A673 (cell line): ENCODE data around the gene POU2F3. TPM values are rescaled to one million over a fixed set of nuclear protein-coding genes. Genes with fewer than 3 reads are reported as not detected.

ENCODE experiments used
- BruUV-seq: library from RNA; stranded (reverse); fragments of 400-500 nt; replicated peaks from 2 replicates; lab custom pipeline; 2021; lab: Mats Ljungman, UMichigan
- CTCF ChIA-PET: fragments of 300-600 bp; sonication (Branson Sonifier 250); formaldehyde crosslinking; loops from one replicate; lab custom pipeline; 2022; ENCODE audit warnings: antibody characterized with exemption; lab: Charles Lee
- POLR2A ChIA-PET: fragments of 300-600 bp; sonication (Branson Sonifier 250); formaldehyde crosslinking; loops from one replicate; lab custom pipeline; 2022; ENCODE audit warnings: antibody characterized with exemption; ENCODE audit not compliant: low non-redundant PET; lab: Charles Lee
- DNase-seq: peaks from one replicate; pipeline ENCODE4 v3.0.0-alpha.2; 2015; ENCODE audit warnings: low spot score
- H3K27ac ChIP-seq: fragments of 200-600 bp; sonication (generic); 2 replicates; pipeline ENCODE4 v1.5.1; 2016; ENCODE audit warnings: mixed run types, low read depth, mild to moderate bottlenecking, mixed read lengths, antibody characterized with exemption, low read length; ENCODE audit not compliant: poor library complexity, severe bottlenecking
- H3K27me3 ChIP-seq: fragments of 200-600 bp; sonication (generic); replicated peaks from 2 replicates; pipeline ENCODE4 v1.6.1; 2017; ENCODE audit warnings: mixed run types, low read depth, mild to moderate bottlenecking, mixed read lengths, antibody characterized with exemption, low read length; ENCODE audit not compliant: insufficient read depth, poor library complexity
- H3K36me3 ChIP-seq: fragments of 200-600 bp; sonication (generic); 2 replicates; pipeline ENCODE4 v1.6.1; 2016; ENCODE audit warnings: mixed run types, mild to moderate bottlenecking, mixed read lengths, antibody characterized with exemption, low read length; ENCODE audit not compliant: insufficient read depth, poor library complexity, severe bottlenecking
- H3K4me1 ChIP-seq: fragments of 200-600 bp; sonication (generic); 2 replicates; pipeline ENCODE4 v1.6.1; 2017; ENCODE audit warnings: mixed run types, mild to moderate bottlenecking, mixed read lengths, antibody characterized with exemption, low read length; ENCODE audit not compliant: insufficient read depth, poor library complexity, severe bottlenecking
- H3K4me3 ChIP-seq: fragments of 200-600 bp; sonication (generic); 2 replicates; pipeline ENCODE4 v1.5.1; 2016; ENCODE audit warnings: low read depth, mixed run types, mild to moderate bottlenecking, mixed read lengths, low read length; ENCODE audit not compliant: poor library complexity, severe bottlenecking
- H3K9me3 ChIP-seq: fragments of 200-600 bp; sonication (generic); 2 replicates; pipeline ENCODE4 v1.6.1; 2016; ENCODE audit warnings: mixed run types, low read depth, mild to moderate bottlenecking, mixed read lengths, antibody characterized with exemption, low read length; ENCODE audit not compliant: poor library complexity, severe bottlenecking
- CTCF ChIP-seq: fragments of 300-800, 200-600 bp; sonication (generic); conservative IDR thresholded peaks from 2 replicates; pipeline ENCODE4 v1.5.1; 2017; ENCODE audit warnings: low read depth, mild to moderate bottlenecking, antibody characterized with exemption, low read length, moderate library complexity, mixed read lengths
- EZH2 ChIP-seq: fragments of 200-600 bp; sonication (generic); IDR thresholded peaks from 2 replicates; pipeline ENCODE4 v1.6.1; 2017; ENCODE audit warnings: borderline replicate concordance, low read depth, mild to moderate bottlenecking, mixed read lengths, antibody characterized with exemption, low read length; ENCODE audit not compliant: poor library complexity, severe bottlenecking
- intact Hi-C: fragments of 100-400 bp; cut with micrococcal nuclease; formaldehyde crosslinking; loops from one replicate; pipeline ENCODE4 v1.10.0; 2022; ENCODE audit not compliant: unreplicated experiment
- total RNA-seq: library from RNA; stranded (reverse); gene quantifications from 2 replicates; pipeline ENCODE4 v1.2.3, GENCODE V29; 2021

POU2F3 gene
- total RNA-seq, 1 experiment from 2014 or later: not detected

- no peaks in the 10 kb centered on the region for H3K4me1 ChIP-seq
- peak; percentile 53 for DNase-seq
- H3K36me3 ChIP-seq: no peaks in the 10 kb centered on the region
- BruUV-seq: no TSS peak
- H3K4me3 ChIP-seq: no peak overlapping the region
- no peaks in the 10 kb centered on the region for H3K9me3 ChIP-seq
- POLR2A ChIA-PET: no interaction called here
- intact Hi-C loops: loop anchor here (1.0 kb wide), 1 partner anchor 65 kb away; no protein-coding TSS in a partner anchor
- TF ChIP-seq CTCF (peak; percentile 93), EZH2 (no peak)
- CTCF ChIA-PET: interaction anchor here (0.6 to 1.5 kb wide), 4 partner anchors 12 to 450 kb away, joined by 3 to 12 read pairs (median 4); no protein-coding TSS in a partner anchor
- H3K27me3 ChIP-seq: peaks cover 18% of the 10 kb centered on the region
- no peak overlapping the region for H3K27ac ChIP-seq
Measured at GRCh38 chr11:120235024-120235628, 4.8 kb upstream of the POU2F3 start.

GRCh38 chr11:120236169-120237107 lies 3.5 kb upstream of the POU2F3 start:
- Histone ChIP-seq H3K36me3 (no peaks in the 10 kb centered on the region), H3K27ac (no peak overlapping the region), H3K27me3 (peaks cover 29% of the 10 kb centered on the region), H3K4me3 (no peak overlapping the region), H3K4me1 (no peaks in the 10 kb centered on the region), H3K9me3 (no peaks in the 10 kb centered on the region)
- no TSS peak for BruUV-seq
- ChIA-PET POLR2A (interaction anchor here (0.6 kb wide), 1 partner anchor 93 kb away, joined by 4 read pairs; no protein-coding TSS in a partner anchor), CTCF (interaction anchor here (1.0 to 1.5 kb wide), 3 partner anchors 13 to 66 kb away, joined by 3 to 12 read pairs (median 4); no protein-coding TSS in a partner anchor)
- DNase-seq: peak; percentile 58
- intact Hi-C loops: no loop called here
- TF ChIP-seq CTCF (no peak), EZH2 (no peak)

- Histone ChIP-seq H3K9me3 (no peaks in the 10 kb centered on the region), H3K27me3 (peaks cover 37% of the 10 kb centered on the region), H3K27ac (no peak overlapping the region), H3K36me3 (no peaks in the 10 kb centered on the region), H3K4me3 (no peak overlapping the region), H3K4me1 (no peaks in the 10 kb centered on the region)
- BruUV-seq: no TSS peak
- CTCF ChIA-PET: interaction anchor here (1.3 kb wide), 1 partner anchor 64 kb away, joined by 3 read pairs; no protein-coding TSS in a partner anchor
- intact Hi-C loops: no loop called here
- POLR2A ChIA-PET: no interaction called here
- TF ChIP-seq EZH2 (no peak), CTCF (no peak)
- DNase-seq: no peak
Measured at GRCh38 chr11:120238968-120239620, 846 bp upstream of the POU2F3 start.
